Mesenchymal stem cell (in vitro differentiated cells and primary cell): ENCODE data around the gene NOL6.

Experiments used
- DNase-seq: peaks from one replicate; pipeline ENCODE4 v3.0.0-alpha.2; 2013
- H2AFZ ChIP-seq: one replicate; pipeline ENCODE4 v1.6.1; 2013; ENCODE audit warnings: low read depth, mild to moderate bottlenecking, control low read depth, inconsistent platforms, low read length, moderate library complexity
- H2AK5ac ChIP-seq: 2 replicates; pipeline ENCODE4 v1.6.1; 2013; ENCODE audit warnings: low read length, moderate library complexity, mild to moderate bottlenecking, inconsistent platforms; ENCODE audit not compliant: severe bottlenecking
- H2BK120ac ChIP-seq: one replicate; pipeline ENCODE4 v1.6.1; 2013; ENCODE audit warnings: low read depth, mild to moderate bottlenecking, inconsistent platforms, low read length, moderate library complexity
- H2BK12ac ChIP-seq, 2 experiments: one replicate each; pipeline ENCODE4 v1.6.1; 2013; ENCODE audit warnings: inconsistent platforms in 2 of 2, low read length in 2 of 2, mild to moderate bottlenecking in 2 of 2, moderate library complexity in 2 of 2, control low read depth in 1 of 2
- H2BK15ac ChIP-seq: one replicate; pipeline ENCODE4 v1.6.1; 2013; ENCODE audit warnings: mild to moderate bottlenecking, low read depth, inconsistent platforms; ENCODE audit not compliant: poor library complexity, severe bottlenecking
- H2BK5ac ChIP-seq: 2 replicates; pipeline ENCODE4 v1.6.1; 2013; ENCODE audit warnings: low read depth, mild to moderate bottlenecking, low read length, control low read depth, inconsistent platforms; ENCODE audit not compliant: poor library complexity, severe bottlenecking
- H3K14ac ChIP-seq, 2 experiments: one replicate each; pipeline ENCODE4 v1.6.1; 2013; ENCODE audit warnings: inconsistent platforms in 2 of 2, low read length in 2 of 2, control low read depth in 1 of 2, mild to moderate bottlenecking in 1 of 2, moderate library complexity in 1 of 2
- H3K18ac ChIP-seq, 2 experiments: one replicate each; pipeline ENCODE4 v1.6.1; 2013; ENCODE audit warnings: inconsistent platforms in 2 of 2, low read length in 2 of 2, control low read depth in 1 of 2, low read depth in 1 of 2, mild to moderate bottlenecking in 1 of 2
- H3K23ac ChIP-seq, 2 experiments: one replicate each; pipeline ENCODE4 v1.6.1; 2013; ENCODE audit warnings: inconsistent platforms in 2 of 2, low read length in 2 of 2, mild to moderate bottlenecking in 2 of 2, moderate library complexity in 2 of 2, control low read depth in 1 of 2
- H3K27ac ChIP-seq: 2 replicates; pipeline ENCODE4 v1.5.1; 2013; ENCODE audit warnings: mild to moderate bottlenecking, moderate library complexity, low read length, control low read depth, inconsistent platforms; ENCODE audit not compliant: poor library complexity, severe bottlenecking
- H3K27me3 ChIP-seq, 2 experiments: 2 replicates each; pipeline versions ENCODE4 v1.6.1 to v1.7.0; 2013; ENCODE audit warnings: low read length in 2 of 2, mild to moderate bottlenecking in 2 of 2, moderate library complexity in 2 of 2, control low read depth in 1 of 2, inconsistent platforms in 1 of 2; ENCODE audit not compliant: control insufficient read depth in 1 of 2, insufficient read depth in 1 of 2
- H3K36me3 ChIP-seq, 2 experiments: 2 replicates each; pipeline versions ENCODE4 v1.6.1 to v1.7.0; 2013; ENCODE audit warnings: low read length in 2 of 2, control low read depth in 1 of 2, inconsistent platforms in 1 of 2, low read depth in 1 of 2, mild to moderate bottlenecking in 1 of 2; ENCODE audit not compliant: insufficient read depth in 2 of 2, control insufficient read depth in 1 of 2
- H3K4ac ChIP-seq, 2 experiments: one replicate each; pipeline ENCODE4 v1.6.1; 2013; ENCODE audit warnings: inconsistent platforms in 2 of 2, low read length in 2 of 2, mild to moderate bottlenecking in 2 of 2, moderate library complexity in 2 of 2, control low read depth in 1 of 2, low read depth in 1 of 2
- H3K4me1 ChIP-seq: 2 replicates; pipeline ENCODE4 v1.6.1; 2013; ENCODE audit warnings: low read depth, low read length, control low read depth; ENCODE audit not compliant: control insufficient read depth, insufficient read depth
- H3K4me2 ChIP-seq: 2 replicates; pipeline ENCODE4 v1.6.1; 2013; ENCODE audit warnings: low read length, mild to moderate bottlenecking, inconsistent platforms; ENCODE audit not compliant: poor library complexity, severe bottlenecking
- H3K4me3 ChIP-seq, 2 experiments: 2 replicates each; pipeline versions ENCODE4 v1.5.1 to v1.7.0; 2013; ENCODE audit warnings: low read length in 2 of 2, mild to moderate bottlenecking in 2 of 2, control low read depth in 1 of 2, low read depth in 1 of 2; ENCODE audit not compliant: insufficient read depth in 1 of 2
- H3K79me1 ChIP-seq: replicated peaks from 2 replicates; pipeline ENCODE4 v1.6.1; 2013; ENCODE audit warnings: mild to moderate bottlenecking, control low read depth, low read length, inconsistent platforms; ENCODE audit not compliant: poor library complexity, severe bottlenecking
- H3K9ac ChIP-seq: 2 replicates; pipeline ENCODE4 v1.7.0; 2013; ENCODE audit warnings: mild to moderate bottlenecking, low read length, moderate library complexity
- H3K9me3 ChIP-seq: 2 replicates; pipeline ENCODE4 v1.7.0; 2013; ENCODE audit warnings: mild to moderate bottlenecking, low read length; ENCODE audit not compliant: control insufficient read depth
- H4K8ac ChIP-seq: one replicate; pipeline ENCODE4 v1.6.1; 2013; ENCODE audit warnings: inconsistent platforms, mild to moderate bottlenecking, low read length, moderate library complexity
- H4K91ac ChIP-seq: one replicate; pipeline ENCODE4 v1.6.1; 2013; ENCODE audit warnings: mild to moderate bottlenecking, low read length, inconsistent platforms
- WGBS: methylation state at CpG from one replicate; pipeline ENCODE4 v1.1.7; 2013; ENCODE audit warnings: mixed read lengths; 5-methylcytosine and 5-hydroxymethylcytosine counted together

Gene NOL6

GRCh38 chr9:33416996-33417395 is 56.7 kb downstream of the NOL6 start:
- H2AK5ac ChIP-seq, result no peak overlapping the region
- H3K18ac ChIP-seq, result no peak overlapping the region
- no peak overlapping the region for H2AFZ ChIP-seq
- H3K36me3 ChIP-seq, result no peaks in the 10 kb centered on the region
- no peak overlapping the region for H4K8ac ChIP-seq
- H2BK5ac ChIP-seq, result no peak overlapping the region
- H4K91ac ChIP-seq, result no peak overlapping the region
- no peak overlapping the region for H3K4me3 ChIP-seq
- 59% methylated on average over 5 of the region's 5 CpGs for WGBS
- no peak overlapping the region for H2BK12ac ChIP-seq
- DNase-seq, result no peak
- H2BK15ac ChIP-seq, result no peak overlapping the region
- H3K4me1 ChIP-seq, result peaks cover 10% of the 10 kb centered on the region
- no peak overlapping the region for H3K14ac ChIP-seq
- H3K9me3 ChIP-seq, result no peaks in the 10 kb centered on the region
- no peak overlapping the region for H3K27ac ChIP-seq
- H3K23ac ChIP-seq, result no peak overlapping the region
- no peak overlapping the region for H3K4me2 ChIP-seq
- H3K79me1 ChIP-seq, result no peaks in the 10 kb centered on the region
- H3K27me3 ChIP-seq, result peaks cover 24 to 48% of the 10 kb centered on the region in 2 experiments
- H3K4ac ChIP-seq, result no peak overlapping the region
- no peak overlapping the region for H3K9ac ChIP-seq
- no peak overlapping the region for H2BK120ac ChIP-seq

DNA sequence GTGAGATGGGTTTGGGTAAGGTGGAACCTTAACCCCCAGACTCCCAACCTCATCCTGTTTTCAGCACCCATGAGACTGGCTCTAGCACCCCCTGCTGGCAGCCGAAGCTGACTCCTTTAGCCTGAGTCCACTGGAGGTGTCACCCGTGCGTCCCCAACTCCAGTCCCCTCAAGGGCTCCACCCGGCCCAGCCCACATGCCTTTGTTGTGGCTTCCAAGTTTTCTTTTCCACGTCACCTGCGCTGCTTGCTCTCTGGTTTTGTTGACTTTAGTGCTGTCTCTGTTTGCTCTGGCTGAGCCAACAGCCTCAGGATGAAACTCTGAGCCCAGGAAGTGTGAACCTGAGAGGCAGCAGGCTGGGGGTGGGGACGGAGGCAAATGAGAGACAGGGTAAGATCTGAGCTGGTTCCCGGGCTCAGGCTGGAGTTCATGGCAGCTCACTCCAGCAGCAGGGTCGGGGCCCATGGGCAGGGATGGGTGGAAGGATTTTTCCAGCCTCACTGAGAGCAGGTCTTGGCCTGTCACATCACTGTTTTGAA is 58.2 kb downstream of the NOL6 start:
- Histone ChIP-seq H3K4ac (no peak overlapping the region), H3K18ac (no peak overlapping the region), H2BK120ac (no peak overlapping the region), H3K4me1 (peaks cover 10% of the 10 kb centered on the region), H3K4me3 (no peak overlapping the region), H2BK5ac (no peak overlapping the region), H2AK5ac (no peak overlapping the region), H3K36me3 (no peaks in the 10 kb centered on the region), H4K8ac (no peak overlapping the region), H2BK12ac (no peak overlapping the region), H3K27me3 (peaks cover 25 to 45% of the 10 kb centered on the region in 2 experiments), H3K23ac (no peak overlapping the region), H3K27ac (no peak overlapping the region), H3K9ac (no peak overlapping the region), H2BK15ac (no peak overlapping the region), H4K91ac (no peak overlapping the region), H3K4me2 (no peak overlapping the region), H3K9me3 (no peaks in the 10 kb centered on the region), H2AFZ (no peak overlapping the region), H3K79me1 (no peaks in the 10 kb centered on the region), H3K14ac (no peak overlapping the region)
- WGBS, result 11% methylated on average over 9 of the region's 9 CpGs
- DNase-seq, result peak; percentile 39

DNA sequence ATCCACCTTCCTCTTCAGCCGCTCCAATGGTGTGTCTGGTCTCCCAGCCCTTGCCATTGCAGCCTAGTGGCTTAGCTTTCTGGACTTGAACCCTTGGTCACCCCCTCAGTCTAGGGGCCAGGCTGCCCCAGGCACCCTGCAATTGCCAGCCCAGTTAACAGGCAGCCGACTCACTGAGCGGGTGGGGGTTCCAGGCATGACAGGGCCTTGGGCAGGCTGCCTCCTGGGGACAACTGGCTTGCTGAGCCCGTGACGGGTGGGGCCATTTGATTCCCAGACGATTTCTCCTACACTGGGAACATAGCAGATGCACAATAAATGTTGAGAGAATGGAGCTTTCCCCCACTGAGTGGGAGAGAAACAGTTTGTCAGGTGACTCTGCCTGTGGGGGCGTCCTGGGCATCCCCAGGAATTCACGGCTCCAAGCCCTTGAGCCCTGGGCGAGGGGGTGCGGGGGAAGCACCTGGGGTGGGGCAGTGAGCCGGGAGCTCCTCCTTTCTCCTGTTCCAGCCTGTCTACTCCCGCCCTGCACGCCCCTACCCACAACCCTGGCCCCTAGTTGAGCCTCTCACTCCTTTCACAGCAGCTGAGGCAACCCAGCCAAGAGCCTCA is 58.7 kb downstream of the NOL6 start:
- H4K8ac ChIP-seq, result peak overlapping the region; percentile 9
- peaks cover 11% of the 10 kb centered on the region for H3K4me1 ChIP-seq
- H3K27me3 ChIP-seq, result peaks cover 23 to 39% of the 10 kb centered on the region in 2 experiments
- H3K4ac ChIP-seq, result no peak overlapping the region
- peak overlapping the region; percentile 30 for H4K91ac ChIP-seq
- H3K9me3 ChIP-seq, result no peaks in the 10 kb centered on the region
- DNase-seq, result no peak
- H2AK5ac ChIP-seq, result no peak overlapping the region
- no peak overlapping the region for H2AFZ ChIP-seq
- H3K14ac ChIP-seq, result no peak overlapping the region
- H3K79me1 ChIP-seq, result no peaks in the 10 kb centered on the region
- no peak overlapping the region for H3K23ac ChIP-seq
- H3K9ac ChIP-seq, result no peak overlapping the region
- H2BK120ac ChIP-seq, result no peak overlapping the region
- H2BK15ac ChIP-seq, result no peak overlapping the region
- no peak overlapping the region for H2BK5ac ChIP-seq
- no peak overlapping the region for H2BK12ac ChIP-seq
- no peak overlapping the region for H3K4me2 ChIP-seq
- H3K36me3 ChIP-seq, result no peaks in the 10 kb centered on the region
- H3K4me3 ChIP-seq, result no peak overlapping the region
- H3K18ac ChIP-seq, result peak overlapping the region in 1 of 2 experiments; percentile 6
- H3K27ac ChIP-seq, result no peak overlapping the region
- WGBS, result 82% methylated on average over 10 of the region's 13 CpGs

DNA sequence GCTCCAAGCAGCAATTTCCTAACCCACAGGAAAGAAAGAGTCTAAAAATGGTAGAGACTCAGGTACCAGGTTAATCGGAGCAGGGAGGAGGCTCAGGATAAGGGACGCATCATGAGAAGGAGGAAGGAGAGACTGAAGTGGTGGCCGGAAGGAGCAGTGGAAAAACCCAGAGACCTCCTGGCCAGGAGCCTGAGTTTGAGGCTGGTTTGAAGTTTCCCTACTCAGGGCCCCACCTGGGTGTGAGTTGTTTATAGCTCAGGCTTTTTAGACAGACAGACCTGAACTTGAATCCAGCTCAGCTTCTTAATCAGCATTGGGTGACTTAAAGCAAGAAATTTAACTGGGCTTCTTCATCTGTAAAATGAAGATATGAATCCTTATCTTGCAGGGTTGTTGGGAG is 59.5 kb downstream of the NOL6 start:
- Histone ChIP-seq H4K8ac (no peak overlapping the region), H2BK5ac (no peak overlapping the region), H3K9ac (no peak overlapping the region), H3K4ac (no peak overlapping the region), H3K36me3 (no peaks in the 10 kb centered on the region), H3K18ac (no peak overlapping the region), H3K14ac (no peak overlapping the region), H3K9me3 (no peaks in the 10 kb centered on the region), H2BK12ac (no peak overlapping the region), H2BK15ac (no peak overlapping the region), H2AK5ac (no peak overlapping the region), H2BK120ac (no peak overlapping the region), H4K91ac (no peak overlapping the region), H3K4me2 (no peak overlapping the region), H3K4me1 (peaks cover 11% of the 10 kb centered on the region), H3K27ac (no peak overlapping the region), H3K23ac (no peak overlapping the region), H3K4me3 (no peak overlapping the region), H3K27me3 (peaks cover 19 to 36% of the 10 kb centered on the region in 2 experiments), H3K79me1 (no peaks in the 10 kb centered on the region), H2AFZ (no peak overlapping the region)
- no peak for DNase-seq
- 85% methylated on average over 3 of the region's 3 CpGs for WGBS
